ENCODE data around the gene CCDC40.

The CCDC40 gene

DNA sequence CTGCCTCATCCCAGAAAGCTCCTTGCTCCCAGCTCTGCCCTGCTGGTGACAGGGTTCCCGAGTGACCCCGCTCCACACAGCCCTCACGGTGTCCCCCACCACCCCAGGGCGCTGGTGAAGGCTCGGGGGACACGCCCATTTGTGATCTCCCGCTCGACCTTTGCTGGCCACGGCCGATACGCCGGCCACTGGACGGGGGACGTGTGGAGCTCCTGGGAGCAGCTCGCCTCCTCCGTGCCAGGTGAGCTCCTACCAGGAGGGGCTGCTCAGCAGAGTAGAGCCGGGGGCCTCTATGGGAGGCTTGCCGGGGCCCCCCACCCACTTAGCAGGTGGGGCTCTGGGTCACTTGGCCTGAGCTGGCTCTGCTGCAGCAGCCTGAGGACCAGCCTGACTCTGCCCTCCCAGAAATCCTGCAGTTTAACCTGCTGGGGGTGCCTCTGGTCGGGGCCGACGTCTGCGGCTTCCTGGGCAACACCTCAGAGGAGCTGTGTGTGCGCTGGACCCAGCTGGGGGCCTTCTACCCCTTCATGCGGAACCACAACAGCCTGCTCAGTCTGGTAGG is 76.1 kb downstream of the CCDC40 start:
- Histone ChIP-seq H3K4me3 (ENCODE audit: low read depth in 1 of 2, low read length in 2 of 2) (no peak overlapping the region), H3K9ac (ENCODE audit: low read depth in 1 of 2, low read length in 2 of 2) (no peak overlapping the region), H3K27me3 (ENCODE audit: control insufficient read depth in 1 of 2, insufficient read depth in 2 of 2, low read length in 2 of 2) (no peaks in the 10 kb centered on the region), H3K36me3 (ENCODE audit: control insufficient read depth in 1 of 2, insufficient read depth in 2 of 2, low read length in 2 of 2) (peaks cover 0 to 4% of the 10 kb centered on the region in 2 donors), H3K9me3 (ENCODE audit: control insufficient read depth in 1 of 2, low read length in 2 of 2) (no peaks in the 10 kb centered on the region), H3K27ac (ENCODE audit: low read depth, low read length) (no peak overlapping the region), H3K4me1 (ENCODE audit: control insufficient read depth in 1 of 2, insufficient read depth in 2 of 2, low read length in 2 of 2) (no peaks in the 10 kb centered on the region)

DNA sequence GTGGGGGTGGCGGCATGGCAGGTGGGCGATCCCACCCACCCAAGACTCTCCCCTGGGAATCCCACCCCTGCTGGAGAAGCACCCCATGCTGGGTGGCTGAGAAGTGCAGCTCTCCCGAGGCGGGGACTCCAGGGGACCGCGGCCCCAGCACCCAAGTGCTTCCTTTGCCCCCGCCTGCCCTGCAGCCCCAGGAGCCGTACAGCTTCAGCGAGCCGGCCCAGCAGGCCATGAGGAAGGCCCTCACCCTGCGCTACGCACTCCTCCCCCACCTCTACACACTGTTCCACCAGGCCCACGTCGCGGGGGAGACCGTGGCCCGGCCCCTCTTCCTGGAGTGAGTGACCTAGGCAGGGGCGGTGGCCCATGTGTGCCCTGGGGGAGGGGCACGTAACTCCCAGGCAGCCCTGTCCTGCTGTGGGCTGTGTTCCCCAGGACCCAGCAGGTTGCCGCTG is 76.6 kb downstream of the CCDC40 start:
- Histone ChIP-seq H3K36me3 (ENCODE audit: control insufficient read depth in 1 of 2, insufficient read depth in 2 of 2, low read length in 2 of 2) (peaks cover 0 to 4% of the 10 kb centered on the region in 2 donors), H3K4me3 (ENCODE audit: low read depth in 1 of 2, low read length in 2 of 2) (no peak overlapping the region), H3K27ac (ENCODE audit: low read depth, low read length) (no peak overlapping the region), H3K4me1 (ENCODE audit: control insufficient read depth in 1 of 2, insufficient read depth in 2 of 2, low read length in 2 of 2) (no peaks in the 10 kb centered on the region), H3K9me3 (ENCODE audit: control insufficient read depth in 1 of 2, low read length in 2 of 2) (no peaks in the 10 kb centered on the region), H3K27me3 (ENCODE audit: control insufficient read depth in 1 of 2, insufficient read depth in 2 of 2, low read length in 2 of 2) (no peaks in the 10 kb centered on the region), H3K9ac (ENCODE audit: low read depth in 1 of 2, low read length in 2 of 2) (no peak overlapping the region)

DNA sequence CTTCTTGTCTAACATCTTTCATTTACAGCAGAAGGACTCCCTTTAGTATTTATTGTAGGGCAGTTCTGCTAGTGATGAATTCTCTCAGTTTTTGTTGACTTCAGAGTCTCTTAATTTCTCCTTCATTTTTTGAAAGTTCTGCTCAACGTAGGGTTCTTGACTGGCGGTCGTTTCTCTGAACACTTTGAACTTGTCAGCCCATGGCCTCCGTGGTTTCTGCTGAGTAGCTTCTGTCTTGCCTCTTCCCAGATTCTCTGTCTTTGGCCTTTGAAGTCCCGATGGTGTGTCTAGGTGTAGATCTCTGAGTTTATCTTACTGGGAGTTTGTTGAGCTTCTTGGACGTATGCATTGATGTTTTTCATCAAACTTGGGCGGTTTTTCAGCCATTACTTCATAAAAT is 78.3 kb downstream of the CCDC40 start:
- H3K27ac ChIP-seq (ENCODE audit: low read depth, low read length): no peak overlapping the region
- H3K4me1 ChIP-seq (ENCODE audit: control insufficient read depth in 1 of 2, insufficient read depth in 2 of 2, low read length in 2 of 2): no peaks in the 10 kb centered on the region
- no peak overlapping the region for H3K4me3 ChIP-seq (ENCODE audit: low read depth in 1 of 2, low read length in 2 of 2)
- H3K36me3 ChIP-seq (ENCODE audit: control insufficient read depth in 1 of 2, insufficient read depth in 2 of 2, low read length in 2 of 2): peaks cover 0 to 4% of the 10 kb centered on the region in 2 donors
- H3K9ac ChIP-seq (ENCODE audit: low read depth in 1 of 2, low read length in 2 of 2): no peak overlapping the region
- no peaks in the 10 kb centered on the region for H3K27me3 ChIP-seq (ENCODE audit: control insufficient read depth in 1 of 2, insufficient read depth in 2 of 2, low read length in 2 of 2)
- no peaks in the 10 kb centered on the region for H3K9me3 ChIP-seq (ENCODE audit: control insufficient read depth in 1 of 2, low read length in 2 of 2)

DNA sequence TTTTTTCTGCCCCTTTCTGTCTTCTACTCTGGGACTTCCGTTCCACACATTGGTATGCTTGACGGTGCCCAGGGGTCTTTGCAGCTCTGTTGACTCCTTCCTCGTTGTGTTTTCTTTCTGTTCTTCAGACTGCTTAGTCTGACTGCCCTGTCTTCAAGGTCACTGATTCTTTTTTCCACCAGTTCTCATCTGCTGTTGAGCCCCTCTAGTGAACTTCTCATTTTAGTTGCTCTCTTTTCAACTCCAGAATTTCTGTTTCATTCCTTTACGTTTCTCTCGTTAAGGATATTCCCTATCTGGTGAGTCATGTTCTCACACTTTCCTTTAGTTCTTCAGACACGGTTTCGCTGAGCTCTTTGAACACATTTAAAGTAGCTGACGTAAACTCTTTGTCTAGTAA is 78.7 kb downstream of the CCDC40 start:
- H3K9ac ChIP-seq (ENCODE audit: low read depth in 1 of 2, low read length in 2 of 2): no peak overlapping the region
- peaks cover 0 to 4% of the 10 kb centered on the region in 2 donors for H3K36me3 ChIP-seq (ENCODE audit: control insufficient read depth in 1 of 2, insufficient read depth in 2 of 2, low read length in 2 of 2)
- no peaks in the 10 kb centered on the region for H3K9me3 ChIP-seq (ENCODE audit: control insufficient read depth in 1 of 2, low read length in 2 of 2)
- H3K4me1 ChIP-seq (ENCODE audit: control insufficient read depth in 1 of 2, insufficient read depth in 2 of 2, low read length in 2 of 2): no peaks in the 10 kb centered on the region
- H3K4me3 ChIP-seq (ENCODE audit: low read depth in 1 of 2, low read length in 2 of 2): no peak overlapping the region
- no peak overlapping the region for H3K27ac ChIP-seq (ENCODE audit: low read depth, low read length)
- H3K27me3 ChIP-seq (ENCODE audit: control insufficient read depth in 1 of 2, insufficient read depth in 2 of 2, low read length in 2 of 2): no peaks in the 10 kb centered on the region

DNA sequence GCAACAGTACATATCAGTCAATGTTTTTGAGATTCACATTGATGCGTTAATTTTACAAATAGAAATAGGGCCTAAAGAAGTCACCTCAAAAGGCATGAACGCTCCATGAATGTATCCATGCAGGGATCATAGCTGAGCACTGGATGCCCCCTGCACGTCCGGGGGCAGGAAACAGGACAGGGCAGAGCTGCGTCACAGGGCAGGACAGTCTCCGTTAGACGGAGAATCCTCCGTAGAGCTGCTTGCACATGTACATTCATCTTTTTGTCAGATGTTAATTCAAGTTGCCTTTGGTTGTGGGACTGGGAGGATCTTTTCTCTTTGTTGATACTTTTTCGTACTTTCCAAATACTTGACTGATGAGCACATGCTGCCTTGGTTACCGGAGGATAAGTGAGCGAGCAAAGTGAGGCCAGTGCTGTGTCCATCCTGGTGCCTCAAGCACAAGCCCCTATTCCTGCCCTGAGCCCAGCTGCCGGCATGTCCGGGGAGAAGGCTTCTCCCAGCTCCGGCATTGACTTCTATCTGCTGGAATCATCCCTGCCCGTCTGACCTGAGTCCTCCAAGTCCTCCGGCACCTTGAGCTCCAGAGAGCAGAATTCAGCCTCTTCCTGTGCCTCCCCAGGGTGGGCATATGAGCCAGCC is 80.0 kb downstream of the CCDC40 start:
- Histone ChIP-seq H3K4me3 (ENCODE audit: low read depth in 1 of 2, low read length in 2 of 2) (no peak overlapping the region), H3K9me3 (ENCODE audit: control insufficient read depth in 1 of 2, low read length in 2 of 2) (no peaks in the 10 kb centered on the region), H3K36me3 (ENCODE audit: control insufficient read depth in 1 of 2, insufficient read depth in 2 of 2, low read length in 2 of 2) (peaks cover 0 to 4% of the 10 kb centered on the region in 2 donors), H3K9ac (ENCODE audit: low read depth in 1 of 2, low read length in 2 of 2) (no peak overlapping the region), H3K4me1 (ENCODE audit: control insufficient read depth in 1 of 2, insufficient read depth in 2 of 2, low read length in 2 of 2) (no peaks in the 10 kb centered on the region), H3K27me3 (ENCODE audit: control insufficient read depth in 1 of 2, insufficient read depth in 2 of 2, low read length in 2 of 2) (no peaks in the 10 kb centered on the region), H3K27ac (ENCODE audit: low read depth, low read length) (no peak overlapping the region)

DNA sequence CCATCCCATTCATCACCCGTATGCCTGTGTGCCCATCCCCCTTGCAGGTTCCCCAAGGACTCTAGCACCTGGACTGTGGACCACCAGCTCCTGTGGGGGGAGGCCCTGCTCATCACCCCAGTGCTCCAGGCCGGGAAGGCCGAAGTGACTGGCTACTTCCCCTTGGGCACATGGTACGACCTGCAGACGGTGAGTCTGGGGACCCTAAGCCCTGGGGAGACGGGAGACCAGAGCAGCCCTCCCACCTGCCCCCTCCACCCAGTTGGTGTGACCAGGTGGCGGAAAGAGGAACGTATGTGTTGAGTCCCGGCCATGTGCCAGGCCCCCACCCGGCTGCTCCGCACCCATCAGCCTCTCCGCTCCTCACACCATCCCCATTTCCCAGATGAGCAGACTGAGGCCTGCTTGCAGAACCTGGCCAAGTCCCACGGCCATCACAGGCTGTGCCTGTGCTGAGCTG is 80.5 kb downstream of the CCDC40 start:
- no peaks in the 10 kb centered on the region for H3K27me3 ChIP-seq (ENCODE audit: control insufficient read depth in 1 of 2, insufficient read depth in 2 of 2, low read length in 2 of 2)
- peaks cover 0 to 4% of the 10 kb centered on the region in 2 donors for H3K36me3 ChIP-seq (ENCODE audit: control insufficient read depth in 1 of 2, insufficient read depth in 2 of 2, low read length in 2 of 2)
- no peaks in the 10 kb centered on the region for H3K9me3 ChIP-seq (ENCODE audit: control insufficient read depth in 1 of 2, low read length in 2 of 2)
- H3K4me3 ChIP-seq (ENCODE audit: low read depth in 1 of 2, low read length in 2 of 2): no peak overlapping the region
- no peaks in the 10 kb centered on the region for H3K4me1 ChIP-seq (ENCODE audit: control insufficient read depth in 1 of 2, insufficient read depth in 2 of 2, low read length in 2 of 2)
- H3K27ac ChIP-seq (ENCODE audit: low read depth, low read length): no peak overlapping the region
- no peak overlapping the region for H3K9ac ChIP-seq (ENCODE audit: low read depth in 1 of 2, low read length in 2 of 2)

DNA sequence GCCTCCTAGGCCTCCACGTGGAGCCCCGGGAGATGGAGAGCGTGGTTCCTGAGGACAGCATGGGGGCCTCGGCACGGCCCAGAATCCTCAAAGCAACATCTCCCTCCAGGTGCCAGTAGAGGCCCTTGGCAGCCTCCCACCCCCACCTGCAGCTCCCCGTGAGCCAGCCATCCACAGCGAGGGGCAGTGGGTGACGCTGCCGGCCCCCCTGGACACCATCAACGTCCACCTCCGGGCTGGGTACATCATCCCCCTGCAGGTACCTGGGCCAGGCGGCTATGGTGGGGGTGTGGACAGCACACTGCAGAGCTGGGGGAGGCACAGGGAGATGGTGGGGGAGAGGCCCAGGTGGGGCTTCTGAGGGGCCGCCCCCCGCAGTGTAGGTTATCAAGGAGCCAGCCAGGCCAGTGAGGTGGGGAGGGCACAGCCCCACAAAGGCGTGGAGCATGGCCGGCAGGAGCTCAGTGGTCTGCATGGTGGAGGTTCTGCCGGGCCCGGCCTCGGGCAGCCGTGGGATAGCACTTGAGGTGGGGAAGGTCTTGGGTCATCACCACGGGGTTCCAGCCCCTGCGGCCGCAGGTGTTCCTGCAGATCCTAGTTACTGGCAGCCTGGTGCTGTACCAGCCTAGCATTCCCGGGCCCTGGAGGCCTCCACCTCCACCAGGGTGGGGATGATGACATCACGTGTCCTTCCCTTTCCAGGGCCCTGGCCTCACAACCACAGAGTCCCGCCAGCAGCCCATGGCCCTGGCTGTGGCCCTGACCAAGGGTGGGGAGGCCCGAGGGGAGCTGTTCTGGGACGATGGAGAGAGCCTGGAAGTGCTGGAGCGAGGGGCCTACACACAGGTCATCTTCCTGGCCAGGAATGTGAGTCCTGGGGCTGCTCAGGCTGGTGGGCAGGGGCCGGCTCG is 81.3 kb downstream of the CCDC40 start:
- Histone ChIP-seq H3K4me3 (ENCODE audit: low read depth in 1 of 2, low read length in 2 of 2) (no peak overlapping the region), H3K9ac (ENCODE audit: low read depth in 1 of 2, low read length in 2 of 2) (no peak overlapping the region)

DNA sequence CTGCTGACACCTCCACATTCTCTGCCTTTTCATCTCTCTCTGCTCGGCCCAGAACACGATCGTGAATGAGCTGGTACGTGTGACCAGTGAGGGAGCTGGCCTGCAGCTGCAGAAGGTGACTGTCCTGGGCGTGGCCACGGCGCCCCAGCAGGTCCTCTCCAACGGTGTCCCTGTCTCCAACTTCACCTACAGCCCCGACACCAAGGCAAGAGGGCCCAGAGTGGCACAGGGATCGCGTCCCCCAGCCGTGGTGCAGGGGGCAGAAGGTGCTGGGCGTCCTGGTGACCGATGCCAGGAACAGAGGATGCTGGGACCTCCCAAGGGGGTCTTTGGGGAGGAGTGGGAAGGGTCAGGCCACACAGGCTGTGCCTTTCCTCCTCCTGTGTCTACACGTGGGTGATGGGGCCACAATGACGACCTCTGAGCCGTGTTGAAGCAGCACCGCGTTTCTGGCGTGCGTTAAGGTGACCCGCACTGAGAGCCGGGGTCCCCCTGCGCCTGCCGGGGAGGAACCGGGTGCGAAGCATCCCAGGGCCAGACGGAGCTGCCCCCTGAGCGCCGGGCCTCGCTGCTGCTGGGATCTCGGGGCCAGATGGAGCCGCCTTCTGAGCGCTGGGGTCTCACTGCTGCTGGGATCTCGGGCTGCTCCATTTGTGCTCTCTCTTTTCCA is 82.3 kb downstream of the CCDC40 start:
- Histone ChIP-seq H3K4me3 (ENCODE audit: low read depth in 1 of 2, low read length in 2 of 2) (no peak overlapping the region), H3K9me3 (ENCODE audit: control insufficient read depth in 1 of 2, low read length in 2 of 2) (no peaks in the 10 kb centered on the region), H3K36me3 (ENCODE audit: control insufficient read depth in 1 of 2, insufficient read depth in 2 of 2, low read length in 2 of 2) (peaks cover 0 to 4% of the 10 kb centered on the region in 2 donors), H3K4me1 (ENCODE audit: control insufficient read depth in 1 of 2, insufficient read depth in 2 of 2, low read length in 2 of 2) (no peaks in the 10 kb centered on the region), H3K9ac (ENCODE audit: low read depth in 1 of 2, low read length in 2 of 2) (no peak overlapping the region), H3K27ac (ENCODE audit: low read depth, low read length) (no peak overlapping the region), H3K27me3 (ENCODE audit: control insufficient read depth in 1 of 2, insufficient read depth in 2 of 2, low read length in 2 of 2) (no peaks in the 10 kb centered on the region)

More for the DNA sequence above, 81.3 kb downstream of the CCDC40 start:
- no peaks in the 10 kb centered on the region for H3K4me1 ChIP-seq (ENCODE audit: control insufficient read depth in 1 of 2, insufficient read depth in 2 of 2, low read length in 2 of 2)
- peaks cover 0 to 4% of the 10 kb centered on the region in 2 donors for H3K36me3 ChIP-seq (ENCODE audit: control insufficient read depth in 1 of 2, insufficient read depth in 2 of 2, low read length in 2 of 2)
- no peaks in the 10 kb centered on the region for H3K9me3 ChIP-seq (ENCODE audit: control insufficient read depth in 1 of 2, low read length in 2 of 2)
- no peak overlapping the region for H3K27ac ChIP-seq (ENCODE audit: low read depth, low read length)
- no peaks in the 10 kb centered on the region for H3K27me3 ChIP-seq (ENCODE audit: control insufficient read depth in 1 of 2, insufficient read depth in 2 of 2, low read length in 2 of 2)

DNA sequence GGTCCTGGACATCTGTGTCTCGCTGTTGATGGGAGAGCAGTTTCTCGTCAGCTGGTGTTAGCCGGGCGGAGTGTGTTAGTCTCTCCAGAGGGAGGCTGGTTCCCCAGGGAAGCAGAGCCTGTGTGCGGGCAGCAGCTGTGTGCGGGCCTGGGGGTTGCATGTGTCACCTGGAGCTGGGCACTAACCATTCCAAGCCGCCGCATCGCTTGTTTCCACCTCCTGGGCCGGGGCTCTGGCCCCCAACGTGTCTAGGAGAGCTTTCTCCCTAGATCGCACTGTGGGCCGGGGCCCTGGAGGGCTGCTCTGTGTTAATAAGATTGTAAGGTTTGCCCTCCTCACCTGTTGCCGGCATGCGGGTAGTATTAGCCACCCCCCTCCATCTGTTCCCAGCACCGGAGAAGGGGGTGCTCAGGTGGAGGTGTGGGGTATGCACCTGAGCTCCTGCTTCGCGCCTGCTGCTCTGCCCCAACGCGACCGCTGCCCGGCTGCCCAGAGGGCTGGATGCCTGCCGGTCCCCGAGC is 82.9 kb downstream of the CCDC40 start:
- Histone ChIP-seq H3K27me3 (ENCODE audit: control insufficient read depth in 1 of 2, insufficient read depth in 2 of 2, low read length in 2 of 2) (no peaks in the 10 kb centered on the region), H3K4me1 (ENCODE audit: control insufficient read depth in 1 of 2, insufficient read depth in 2 of 2, low read length in 2 of 2) (no peaks in the 10 kb centered on the region), H3K36me3 (ENCODE audit: control insufficient read depth in 1 of 2, insufficient read depth in 2 of 2, low read length in 2 of 2) (peaks cover 0 to 4% of the 10 kb centered on the region in 2 donors), H3K9me3 (ENCODE audit: control insufficient read depth in 1 of 2, low read length in 2 of 2) (no peaks in the 10 kb centered on the region), H3K27ac (ENCODE audit: low read depth, low read length) (no peak overlapping the region), H3K4me3 (ENCODE audit: low read depth in 1 of 2, low read length in 2 of 2) (no peak overlapping the region), H3K9ac (ENCODE audit: low read depth in 1 of 2, low read length in 2 of 2) (no peak overlapping the region)
